CD4-positive, alpha-beta T cell (primary cell): ENCODE results near the gene OSBPL7. TPM values are rescaled to one million over a fixed set of nuclear protein-coding genes. Genes with fewer than 3 reads are reported as not detected.

Experiments
- ATAC-seq: fragments of 200-7000 bp; cut with Tn5 transposase; one replicate; pipeline ENCODE4 v1.10.0; 2022; ENCODE audit warnings: mild to moderate bottlenecking; ENCODE audit not compliant: poor library complexity
- CTCF ChIA-PET: fragments of 350-600 bp; sonication (Branson Sonifier 250); formaldehyde crosslinking; loops from one replicate; lab custom pipeline; 2021; ENCODE audit warnings: antibody characterized with exemption, inconsistent platforms; lab: Charles Lee
- POLR2A ChIA-PET: fragments of 350-600 bp; sonication (Branson Sonifier 250); formaldehyde crosslinking; loops from one replicate; lab custom pipeline; 2021; ENCODE audit warnings: antibody characterized with exemption, inconsistent platforms; lab: Charles Lee
- DNase-seq, 14 experiments: peaks; one replicate each; pipeline ENCODE4 v3.0.0-alpha.2; 2013 to 2020; ENCODE audit warnings: mixed read lengths in 2 of 14
- H3K27ac ChIP-seq, 2 donors: one replicate each; pipeline versions ENCODE4 v1.5.1 to v1.7.0; 2013; ENCODE audit warnings: low read length in 2 of 2, low read depth in 1 of 2, mild to moderate bottlenecking in 1 of 2
- H3K27me3 ChIP-seq, 2 experiments: 1 replicate in 1 of 2; 2 replicates in 1 of 2; pipeline versions ENCODE4 v1.6.1 to v1.7.0; 2013; ENCODE audit warnings: low read length in 2 of 2, control low read depth in 1 of 2, mild to moderate bottlenecking in 1 of 2, moderate library complexity in 1 of 2; ENCODE audit not compliant: insufficient read depth in 2 of 2, control insufficient read depth in 1 of 2
- H3K36me3 ChIP-seq: one replicate; pipeline ENCODE4 v1.6.1; 2013; ENCODE audit warnings: low read length, control low read depth; ENCODE audit not compliant: insufficient read depth
- H3K4me1 ChIP-seq: one replicate; pipeline ENCODE4 v1.6.1; 2013; ENCODE audit warnings: low read length, control low read depth; ENCODE audit not compliant: insufficient read depth
- H3K4me3 ChIP-seq: one replicate; pipeline ENCODE4 v1.5.1; 2013; ENCODE audit warnings: mild to moderate bottlenecking, low read length, moderate library complexity
- H3K9me3 ChIP-seq, 2 experiments: 1 replicate in 1 of 2; 2 replicates in 1 of 2; pipeline versions ENCODE4 v1.6.1 to v1.7.0; 2013; ENCODE audit warnings: low read length in 2 of 2, mild to moderate bottlenecking in 2 of 2, control low read depth in 1 of 2, moderate library complexity in 1 of 2; ENCODE audit not compliant: control insufficient read depth in 1 of 2, insufficient read depth in 1 of 2
- H3K27ac Mint-ChIP-seq: one replicate; pipeline ENCODE4 v1.8.0; 2020; ENCODE audit warnings: mixed read lengths
- H3K27me3 Mint-ChIP-seq: one replicate; pipeline ENCODE4 v1.8.0; 2021; ENCODE audit warnings: mixed read lengths
- H3K36me3 Mint-ChIP-seq: one replicate; pipeline ENCODE4 v1.8.0; 2021; ENCODE audit warnings: low read depth, mixed read lengths
- H3K4me1 Mint-ChIP-seq: one replicate; pipeline ENCODE4 v1.8.0; 2021; ENCODE audit warnings: low read depth, mixed read lengths
- H3K4me3 Mint-ChIP-seq: one replicate; pipeline ENCODE4 v1.8.0; 2020; ENCODE audit warnings: mild to moderate bottlenecking, mixed read lengths
- H3K9me3 Mint-ChIP-seq: one replicate; pipeline ENCODE4 v1.8.0; 2020; ENCODE audit warnings: mixed read lengths
- CTCF ChIP-seq: fragments of 200-600 bp; IDR thresholded peaks from one replicate; pipeline ENCODE4 v1.8.0; 2022; ENCODE audit warnings: antibody characterized with exemption, mild to moderate bottlenecking
- intact Hi-C, 2 experiments: fragments of 100-400 bp; cut with DNase I in 1 of 2; cut with micrococcal nuclease in 1 of 2; formaldehyde crosslinking; loops; one replicate each; pipeline versions ENCODE4 v1.15.1 to v1.9.0; 2023 to 2025; cut with DNase I, micrococcal nuclease
- total RNA-seq, 174 experiments: library from RNA in 2 of 174; stranded (reverse) in 2 of 174; gene quantifications; one replicate each; pipeline ENCODE4 v1.2.3 and lab custom pipeline; 2021 to 2026

OSBPL7 gene
- total RNA-seq, 2 experiments from 2014 or later: 30.1 to 30.8 TPM

DNA sequence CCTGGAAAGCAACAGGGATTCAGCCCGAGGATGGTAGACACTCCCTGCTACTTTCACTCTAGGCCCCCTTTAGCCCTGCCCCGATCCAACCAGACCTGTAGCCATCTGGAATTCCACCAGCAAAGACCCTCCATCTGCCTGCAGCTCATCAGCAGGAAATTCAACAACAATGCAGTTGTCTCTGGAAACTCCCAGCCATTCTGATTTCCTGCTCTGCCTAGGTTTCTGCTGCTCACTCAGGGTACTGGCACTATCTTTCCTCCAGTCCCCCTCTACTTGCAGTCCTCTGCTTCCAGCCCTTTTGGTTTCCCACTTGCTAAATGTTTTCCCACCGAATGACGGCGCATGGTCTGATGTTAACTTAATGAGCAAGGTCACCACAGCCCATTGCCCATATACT is 32.0 kb upstream of the OSBPL7 start:
- Mint-ChIP-seq H3K4me3 (no peak overlapping the region), H3K27ac (no peak overlapping the region), H3K9me3 (no peaks in the 10 kb centered on the region), H3K27me3 (peaks cover 82% of the 10 kb centered on the region), H3K4me1 (peaks cover 16% of the 10 kb centered on the region), H3K36me3 (no peaks in the 10 kb centered on the region)
- H3K27ac ChIP-seq: no peak overlapping the region
- H3K9me3 ChIP-seq: peaks cover 0 to 3% of the 10 kb centered on the region in 2 experiments
- intact Hi-C loops: no loop called here
- H3K4me3 ChIP-seq: no peak overlapping the region
- CTCF ChIA-PET: interaction anchor here (1.5 to 2.8 kb wide), 3 partner anchors 11 to 36 kb away, joined by 3 to 11 read pairs (median 7); no protein-coding TSS in a partner anchor
- POLR2A ChIA-PET: interaction anchor here (1.8 kb wide), 1 partner anchor 42 kb away, joined by 7 read pairs; the partner anchor contains the start of gene SP2
- H3K27me3 ChIP-seq: peaks cover 46 to 61% of the 10 kb centered on the region in 2 experiments
- no peak for DNase-seq
- no peak for TF ChIP-seq CTCF
- no peaks in the 10 kb centered on the region for H3K36me3 ChIP-seq
- ATAC-seq: no peak
- H3K4me1 ChIP-seq: peaks cover 28% of the 10 kb centered on the region

GRCh38 chr17:47852113-47852949 is 30.7 kb upstream of the OSBPL7 start:
- intact Hi-C loops: no loop called here
- TF ChIP-seq CTCF: no peak
- H3K4me1 ChIP-seq: peaks cover 35% of the 10 kb centered on the region
- peaks cover 17% of the 10 kb centered on the region for H3K4me1 Mint-ChIP-seq
- H3K4me3 ChIP-seq: no peak overlapping the region
- CTCF ChIA-PET: interaction anchor here (1.2 to 2.8 kb wide), 4 partner anchors 9 to 119 kb away, joined by 3 to 11 read pairs (median 6); partner anchors contain the start of genes SCRN2 and TBX21
- peaks cover 83% of the 10 kb centered on the region for H3K27me3 Mint-ChIP-seq
- no peaks in the 10 kb centered on the region for H3K36me3 Mint-ChIP-seq
- no peaks in the 10 kb centered on the region for H3K9me3 Mint-ChIP-seq
- H3K4me3 Mint-ChIP-seq: peak overlapping the region; percentile 55
- no peak for ATAC-seq
- H3K27ac Mint-ChIP-seq: no peak overlapping the region
- no peak overlapping the region for H3K27ac ChIP-seq
- peak in 1 of 14 experiments; percentile 27 for DNase-seq
- H3K27me3 ChIP-seq: peaks cover 58 to 74% of the 10 kb centered on the region in 2 experiments
- peaks cover 0 to 13% of the 10 kb centered on the region in 2 experiments for H3K9me3 ChIP-seq
- no peaks in the 10 kb centered on the region for H3K36me3 ChIP-seq
- POLR2A ChIA-PET: interaction anchor here (0.9 to 1.8 kb wide), 2 partner anchors 21 to 43 kb away, joined by 3 to 7 read pairs; partner anchors contain the start of genes LRRC46, MRPL10 and SP2

DNA sequence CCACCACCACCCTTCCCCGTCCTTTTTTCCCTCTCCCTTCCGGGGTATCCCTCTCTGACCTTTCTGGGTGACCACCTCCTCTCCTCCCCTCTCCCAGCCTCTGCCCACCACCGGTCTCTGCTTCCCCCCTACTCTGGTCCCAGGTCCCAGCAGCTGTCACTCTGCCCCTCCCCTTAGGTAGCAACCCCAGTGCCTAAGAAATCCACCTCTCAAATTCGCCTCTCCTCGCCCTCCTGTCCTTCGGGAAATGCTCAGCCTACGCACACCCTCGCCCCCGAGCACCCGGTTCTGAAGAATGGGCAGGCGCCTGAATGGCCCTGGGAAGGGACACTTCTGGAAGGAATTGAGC is 30.1 kb upstream of the OSBPL7 start:
- Mint-ChIP-seq H3K36me3 (no peaks in the 10 kb centered on the region), H3K4me3 (peak overlapping the region; percentile 65), H3K27ac (no peak overlapping the region), H3K4me1 (peaks cover 23% of the 10 kb centered on the region), H3K9me3 (no peaks in the 10 kb centered on the region), H3K27me3 (peaks cover 84% of the 10 kb centered on the region)
- peaks cover 41% of the 10 kb centered on the region for H3K4me1 ChIP-seq
- DNase-seq (no peak), ATAC-seq (no peak)
- no peaks in the 10 kb centered on the region for H3K36me3 ChIP-seq
- ChIA-PET CTCF (interaction anchor here (1.2 to 2.8 kb wide), 4 partner anchors 9 to 119 kb away, joined by 3 to 11 read pairs (median 6); partner anchors contain the start of genes SCRN2 and TBX21), POLR2A (interaction anchor here (2.0 kb wide), 1 partner anchor 43 kb away, joined by 9 read pairs; the partner anchor contains the start of gene SP2)
- no peak for TF ChIP-seq CTCF
- H3K27me3 ChIP-seq: peaks cover 63 to 79% of the 10 kb centered on the region in 2 experiments
- no peak overlapping the region for H3K4me3 ChIP-seq
- H3K9me3 ChIP-seq: peaks cover 0 to 13% of the 10 kb centered on the region in 2 experiments
- intact Hi-C loops: no loop called here
- no peak overlapping the region for H3K27ac ChIP-seq
